Measurements from ENCODE around the gene MAN2A2. TPM values are rescaled to one million over a fixed set of nuclear protein-coding genes. Genes with fewer than 3 reads are reported as not detected.

MAN2A2 gene
- total RNA-seq, 2 donors from 2014 or later: 159 to 186 TPM

- H3K4me1 Mint-ChIP-seq: peaks cover 13% of the 10 kb centered on the region
- ATAC-seq (no peak), DNase-seq (no peak)
- no peaks in the 10 kb centered on the region for H3K27me3 Mint-ChIP-seq
- H3K36me3 Mint-ChIP-seq (ENCODE audit: low read depth): peaks cover 3% of the 10 kb centered on the region
- no peaks in the 10 kb centered on the region for H3K9me3 ChIP-seq (ENCODE audit: control insufficient read depth, low read length, poor library complexity, severe bottlenecking)
- H3K27ac Mint-ChIP-seq: no peak overlapping the region
- H3K4me3 Mint-ChIP-seq: peak overlapping the region; percentile 78
Observed at GRCh38 chr15:90957791-90958190, 54.7 kb downstream of the MAN2A2 start.

- H3K9me3 ChIP-seq (ENCODE audit: control insufficient read depth, low read length, poor library complexity, severe bottlenecking): no peaks in the 10 kb centered on the region
- no peak for DNase-seq
- Mint-ChIP-seq H3K4me3 (peak overlapping the region; percentile 63), H3K27ac (no peak overlapping the region), H3K27me3 (no peaks in the 10 kb centered on the region), H3K36me3 (ENCODE audit: low read depth) (peaks cover 3% of the 10 kb centered on the region), H3K4me1 (peaks cover 13% of the 10 kb centered on the region)
- no peak for ATAC-seq
Observed at GRCh38 chr15:90959028-90959595, 56.0 kb downstream of the MAN2A2 start.

GRCh38 chr15:90959894-90960293, 56.8 kb downstream of the MAN2A2 start:
- H3K27ac Mint-ChIP-seq: no peak overlapping the region
- H3K4me3 Mint-ChIP-seq: no peak overlapping the region
- DNase-seq: no peak
- H3K36me3 Mint-ChIP-seq (ENCODE audit: low read depth): peaks cover 3% of the 10 kb centered on the region
- H3K4me1 Mint-ChIP-seq: peaks cover 11% of the 10 kb centered on the region
- no peak for ATAC-seq
- no peaks in the 10 kb centered on the region for H3K27me3 Mint-ChIP-seq
- no peaks in the 10 kb centered on the region for H3K9me3 ChIP-seq (ENCODE audit: control insufficient read depth, low read length, poor library complexity, severe bottlenecking)

GRCh38 chr15:90960298-90961091, 57.4 kb downstream of the MAN2A2 start:
- H3K27me3 Mint-ChIP-seq: no peaks in the 10 kb centered on the region
- peak overlapping the region; percentile 14 for H3K27ac Mint-ChIP-seq
- H3K9me3 ChIP-seq (ENCODE audit: control insufficient read depth, low read length, poor library complexity, severe bottlenecking): no peaks in the 10 kb centered on the region
- peaks cover 11% of the 10 kb centered on the region for H3K4me1 Mint-ChIP-seq
- ATAC-seq (no peak), DNase-seq (no peak)
- no peak overlapping the region for H3K4me3 Mint-ChIP-seq
- H3K36me3 Mint-ChIP-seq (ENCODE audit: low read depth): peaks cover 3% of the 10 kb centered on the region

GRCh38 chr15:90962021-90962420, 58.9 kb downstream of the MAN2A2 start:
- Mint-ChIP-seq H3K4me3 (no peak overlapping the region), H3K36me3 (ENCODE audit: low read depth) (peaks cover 3% of the 10 kb centered on the region), H3K27me3 (no peaks in the 10 kb centered on the region), H3K27ac (no peak overlapping the region), H3K4me1 (peaks cover 9% of the 10 kb centered on the region)
- H3K9me3 ChIP-seq (ENCODE audit: control insufficient read depth, low read length, poor library complexity, severe bottlenecking): no peaks in the 10 kb centered on the region
- ATAC-seq (no peak), DNase-seq (no peak)

- Mint-ChIP-seq H3K27ac (no peak overlapping the region), H3K4me3 (no peak overlapping the region), H3K4me1 (peaks cover 2% of the 10 kb centered on the region), H3K36me3 (ENCODE audit: low read depth) (no peaks in the 10 kb centered on the region), H3K27me3 (no peaks in the 10 kb centered on the region)
- DNase-seq (no peak), ATAC-seq (no peak)
- no peaks in the 10 kb centered on the region for H3K9me3 ChIP-seq (ENCODE audit: control insufficient read depth, low read length, poor library complexity, severe bottlenecking)
Observed at GRCh38 chr15:90966262-90966661, 63.2 kb downstream of the MAN2A2 start.

- H3K36me3 Mint-ChIP-seq (ENCODE audit: low read depth): no peaks in the 10 kb centered on the region
Observed at GRCh38 chr15:90967206-90967605, 64.1 kb downstream of the MAN2A2 start.

GRCh38 chr15:90968434-90968833, 65.3 kb downstream of the MAN2A2 start:
- Mint-ChIP-seq H3K4me3 (no peak overlapping the region), H3K27me3 (no peaks in the 10 kb centered on the region), H3K4me1 (no peaks in the 10 kb centered on the region), H3K27ac (no peak overlapping the region), H3K36me3 (ENCODE audit: low read depth) (no peaks in the 10 kb centered on the region)
- no peaks in the 10 kb centered on the region for H3K9me3 ChIP-seq (ENCODE audit: control insufficient read depth, low read length, poor library complexity, severe bottlenecking)
- DNase-seq: no peak
- no peak for ATAC-seq

More at GRCh38 chr15:90967206-90967605, 64.1 kb downstream of the MAN2A2 start:
- no peaks in the 10 kb centered on the region for H3K4me1 Mint-ChIP-seq
- DNase-seq (no peak), ATAC-seq (no peak)
- H3K9me3 ChIP-seq (ENCODE audit: control insufficient read depth, low read length, poor library complexity, severe bottlenecking): no peaks in the 10 kb centered on the region
- no peaks in the 10 kb centered on the region for H3K27me3 Mint-ChIP-seq
- H3K4me3 Mint-ChIP-seq: no peak overlapping the region
- H3K27ac Mint-ChIP-seq: no peak overlapping the region

GRCh38 chr15:90970274-90970673, 67.2 kb downstream of the MAN2A2 start:
- Mint-ChIP-seq H3K4me1 (peaks cover 4% of the 10 kb centered on the region), H3K27me3 (no peaks in the 10 kb centered on the region), H3K27ac (no peak overlapping the region), H3K4me3 (no peak overlapping the region), H3K36me3 (ENCODE audit: low read depth) (peaks cover 3% of the 10 kb centered on the region)
- ATAC-seq (no peak), DNase-seq (no peak)
- no peaks in the 10 kb centered on the region for H3K9me3 ChIP-seq (ENCODE audit: control insufficient read depth, low read length, poor library complexity, severe bottlenecking)

- ATAC-seq (no peak), DNase-seq (no peak)
- H3K4me3 Mint-ChIP-seq: no peak overlapping the region
- H3K9me3 ChIP-seq (ENCODE audit: control insufficient read depth, low read length, poor library complexity, severe bottlenecking): no peaks in the 10 kb centered on the region
- H3K4me1 Mint-ChIP-seq: peaks cover 4% of the 10 kb centered on the region
- no peak overlapping the region for H3K27ac Mint-ChIP-seq
- no peaks in the 10 kb centered on the region for H3K27me3 Mint-ChIP-seq
- H3K36me3 Mint-ChIP-seq (ENCODE audit: low read depth): peaks cover 3% of the 10 kb centered on the region
Observed at GRCh38 chr15:90972133-90972532, 69.0 kb downstream of the MAN2A2 start.

Other genes with a start within 250 kb of the MAN2A2 start
- gene BLM, start 186.0 kb upstream of the MAN2A2 start, total RNA-seq: 1 to 10 TPM; 7.8 to 8.8 TPM
- gene FURIN, start 34.7 kb upstream of the MAN2A2 start, total RNA-seq: 100 to 1,000 TPM; 133 to 260 TPM
- 10 to 100 TPM in 1 of 2 donors, 1 to 10 TPM in 1; 6.0 to 12.7 TPM for gene FES, start 18.8 kb upstream of the MAN2A2 start, total RNA-seq
- 10 to 100 TPM; 11.1 to 12.9 TPM for gene HDDC3, start 29.2 kb downstream of the MAN2A2 start, total RNA-seq
- 10 to 100 TPM; 36.9 to 38.3 TPM for gene UNC45A, start 32.0 kb downstream of the MAN2A2 start, total RNA-seq
- 1 to 10 TPM; 3.7 to 5.3 TPM for gene RCCD1, start 51.6 kb downstream of the MAN2A2 start, total RNA-seq
- 10 to 100 TPM; 19.9 to 40.6 TPM for gene PRC1, start 91.2 kb downstream of the MAN2A2 start, total RNA-seq
- gene VPS33B, start 119.3 kb downstream of the MAN2A2 start, total RNA-seq: 10 to 100 TPM; 19.2 to 23.6 TPM
- under 1 TPM in 1 of 2 donors, not detected in 1; 0.10 TPM for gene SV2B, start 197.0 kb downstream of the MAN2A2 start, total RNA-seq

Data from T-helper 17 cell (primary cell).